Skeletal muscle tissue (tissue), 4 donors: ENCODE data around the gene PPP2R1B. TPM values are rescaled to one million over a fixed set of nuclear protein-coding genes. Genes with fewer than 3 reads are reported as not detected.

Experiments
- H3K27ac ChIP-seq: one replicate; pipeline ENCODE4 v1.7.0; 2013; ENCODE audit warnings: mild to moderate bottlenecking, low read depth, low read length, inconsistent platforms
- H3K27me3 ChIP-seq, 3 donors: one replicate each; pipeline ENCODE4 v1.7.0; 2013; ENCODE audit warnings: low read length in 3 of 3; ENCODE audit not compliant: control insufficient read depth in 3 of 3, insufficient read depth in 3 of 3
- H3K36me3 ChIP-seq, 3 donors: one replicate each; pipeline ENCODE4 v1.7.0; 2013; ENCODE audit warnings: low read length in 3 of 3; ENCODE audit not compliant: control insufficient read depth in 3 of 3, insufficient read depth in 3 of 3
- H3K4me1 ChIP-seq, 3 donors: one replicate each; pipeline ENCODE4 v1.7.0; 2013; ENCODE audit warnings: low read length in 3 of 3, mild to moderate bottlenecking in 3 of 3; ENCODE audit not compliant: control insufficient read depth in 3 of 3, insufficient read depth in 3 of 3
- H3K4me3 ChIP-seq, 3 donors: one replicate each; pipeline ENCODE4 v1.7.0; 2013; ENCODE audit warnings: low read length in 3 of 3
- H3K9ac ChIP-seq, 3 donors: one replicate each; pipeline ENCODE4 v1.7.0; 2013; ENCODE audit warnings: low read length in 3 of 3, mild to moderate bottlenecking in 3 of 3, moderate library complexity in 2 of 3, low read depth in 1 of 3
- H3K9me3 ChIP-seq, 3 donors: one replicate each; pipeline ENCODE4 v1.7.0; 2013; ENCODE audit warnings: low read length in 3 of 3; ENCODE audit not compliant: control insufficient read depth in 3 of 3
- total RNA-seq: library from RNA; depleted of rRNA; stranded (reverse); fragments of >200 nt; gene quantifications from one replicate; pipeline ENCODE4 v1.2.3, GENCODE V29; 2014
- donor health status: Osteomylitis.

PPP2R1B gene
- total RNA-seq, 1 donor from 2014 or later, result 25.1 TPM

- Histone ChIP-seq H3K36me3 (peaks cover under 1 to 8% (median 6%) of the 10 kb centered on the region in 3 donors), H3K9me3 (no peaks in the 10 kb centered on the region), H3K27ac (peak overlapping the region; percentile 99), H3K9ac (peak overlapping the region; percentile 32 to 85 (median 76)), H3K4me1 (peaks cover 73 to 78% (median 77%) of the 10 kb centered on the region in 3 donors), H3K27me3 (no peaks in the 10 kb centered on the region), H3K4me3 (peak overlapping the region in 1 of 3 donors; percentile 66)
These were observed 34.4 kb downstream of the PPP2R1B start for GRCh38 chr11:111731821-111732220.

GRCh38 chr11:111730871-111731591 lies 35.2 kb downstream of the PPP2R1B start:
- peaks cover 6 to 11% (median 8%) of the 10 kb centered on the region in 3 donors for H3K36me3 ChIP-seq
- peaks cover 67 to 74% (median 70%) of the 10 kb centered on the region in 3 donors for H3K4me1 ChIP-seq
- peak overlapping the region; percentile 40 to 85 (median 76) for H3K9ac ChIP-seq
- H3K27me3 ChIP-seq, result no peaks in the 10 kb centered on the region
- H3K9me3 ChIP-seq, result no peaks in the 10 kb centered on the region
- H3K4me3 ChIP-seq, result peak overlapping the region; percentile 45 to 66 (median 56)
- peak overlapping the region; percentile 99 for H3K27ac ChIP-seq

GRCh38 chr11:111729831-111730311 lies 36.3 kb downstream of the PPP2R1B start:
- no peaks in the 10 kb centered on the region for H3K27me3 ChIP-seq
- peak overlapping the region; percentile 17 to 42 (median 29) for H3K4me3 ChIP-seq
- peak overlapping the region; percentile 70 for H3K27ac ChIP-seq
- H3K9ac ChIP-seq, result peak overlapping the region in 2 of 3 donors; percentile 11 to 85
- H3K4me1 ChIP-seq, result peaks cover 64 to 70% (median 69%) of the 10 kb centered on the region in 3 donors
- no peaks in the 10 kb centered on the region for H3K9me3 ChIP-seq
- peaks cover 8 to 12% (median 11%) of the 10 kb centered on the region in 3 donors for H3K36me3 ChIP-seq

- Histone ChIP-seq H3K9ac (no peak overlapping the region), H3K27ac (peak overlapping the region; percentile 70), H3K9me3 (no peaks in the 10 kb centered on the region), H3K27me3 (no peaks in the 10 kb centered on the region), H3K36me3 (peaks cover 14 to 18% (median 15%) of the 10 kb centered on the region in 3 donors), H3K4me3 (no peak overlapping the region), H3K4me1 (peaks cover 57 to 69% (median 64%) of the 10 kb centered on the region in 3 donors)
These were observed 36.9 kb downstream of the PPP2R1B start for GRCh38 chr11:111729071-111729830.

GRCh38 chr11:111727431-111727830 lies 38.8 kb downstream of the PPP2R1B start:
- H3K9ac ChIP-seq, result no peak overlapping the region
- peaks cover 39 to 51% (median 46%) of the 10 kb centered on the region in 3 donors for H3K4me1 ChIP-seq
- no peaks in the 10 kb centered on the region for H3K27me3 ChIP-seq
- H3K9me3 ChIP-seq, result no peaks in the 10 kb centered on the region
- peaks cover 26 to 34% (median 31%) of the 10 kb centered on the region in 3 donors for H3K36me3 ChIP-seq
- no peak overlapping the region for H3K4me3 ChIP-seq
- no peak overlapping the region for H3K27ac ChIP-seq

- no peaks in the 10 kb centered on the region for H3K27me3 ChIP-seq
- H3K9me3 ChIP-seq, result no peaks in the 10 kb centered on the region
- peak overlapping the region in 1 of 3 donors; percentile 26 for H3K9ac ChIP-seq
- H3K36me3 ChIP-seq, result peaks cover 37 to 46% (median 42%) of the 10 kb centered on the region in 3 donors
- peaks cover 30 to 40% (median 35%) of the 10 kb centered on the region in 3 donors for H3K4me1 ChIP-seq
- H3K27ac ChIP-seq, result no peak overlapping the region
- H3K4me3 ChIP-seq, result no peak overlapping the region
These were observed 39.9 kb downstream of the PPP2R1B start for GRCh38 chr11:111726301-111726713.

GRCh38 chr11:111725621-111726020 lies 40.6 kb downstream of the PPP2R1B start:
- Histone ChIP-seq H3K9me3 (no peaks in the 10 kb centered on the region), H3K4me3 (no peak overlapping the region), H3K9ac (peak overlapping the region in 1 of 3 donors; percentile 9), H3K27ac (no peak overlapping the region), H3K36me3 (peaks cover 43 to 52% (median 49%) of the 10 kb centered on the region in 3 donors), H3K4me1 (peaks cover 23 to 34% (median 28%) of the 10 kb centered on the region in 3 donors), H3K27me3 (no peaks in the 10 kb centered on the region)

- Histone ChIP-seq H3K9me3 (no peaks in the 10 kb centered on the region), H3K27me3 (no peaks in the 10 kb centered on the region), H3K36me3 (peaks cover 53 to 62% (median 58%) of the 10 kb centered on the region in 3 donors), H3K4me1 (peaks cover 14 to 26% (median 21%) of the 10 kb centered on the region in 3 donors), H3K27ac (no peak overlapping the region), H3K4me3 (no peak overlapping the region), H3K9ac (no peak overlapping the region)
These were observed 41.5 kb downstream of the PPP2R1B start for GRCh38 chr11:111724615-111725129.

- Histone ChIP-seq H3K4me3 (no peak overlapping the region), H3K9ac (no peak overlapping the region), H3K27ac (no peak overlapping the region), H3K36me3 (peaks cover 56 to 64% (median 62%) of the 10 kb centered on the region in 3 donors), H3K27me3 (no peaks in the 10 kb centered on the region), H3K4me1 (peaks cover 14 to 23% (median 17%) of the 10 kb centered on the region in 3 donors), H3K9me3 (no peaks in the 10 kb centered on the region)
These were observed 42.6 kb downstream of the PPP2R1B start for GRCh38 chr11:111723595-111723994.
